ENCODE data around the gene KNDC1. TPM values are rescaled to one million over a fixed set of nuclear protein-coding genes. Genes with fewer than 3 reads are reported as not detected.

KNDC1 gene
- total and polyA plus RNA-seq, 2 of the 13 experiments (the other 11 are each of a cell fraction or from before 2014, with no cell fraction given), result 0.69 TPM; not detected in 1

DNA sequence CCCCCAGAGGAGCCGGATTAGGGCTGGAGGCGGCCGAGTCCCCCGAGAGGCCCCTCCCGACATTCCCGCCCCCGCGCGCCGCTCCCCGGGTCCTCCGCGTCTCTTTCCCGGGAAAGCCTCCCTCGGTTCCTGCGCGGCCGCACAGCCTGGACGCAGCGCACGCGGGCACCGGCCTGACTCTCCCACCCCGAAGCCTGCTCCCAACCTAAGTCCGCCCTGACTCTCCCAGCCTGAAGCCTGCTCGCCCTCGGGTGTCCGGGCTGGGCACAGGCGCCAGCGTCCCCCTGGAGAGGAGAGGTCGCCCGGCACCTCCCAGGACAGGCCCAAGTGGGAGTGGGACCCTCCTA, 77.2 kb downstream of the KNDC1 start:
- intact Hi-C loops (cut with micrococcal nuclease; ENCODE audit: unreplicated experiment), result no loop called here
- H3K4me1 ChIP-seq (ENCODE audit: insufficient read depth, low read length), result no peaks in the 10 kb centered on the region
- H3K9me3 ChIP-seq (ENCODE audit: low read length), result no peaks in the 10 kb centered on the region
- peaks cover 18 to 73% of the 10 kb centered on the region in 2 experiments for H3K27me3 ChIP-seq (ENCODE audit: control insufficient read depth in 1 of 2, insufficient read depth in 2 of 2, low read length in 2 of 2)
- no peak for ATAC-seq
- ChIA-PET CTCF (ENCODE audit: low intra/inter-chr PET ratio, low total read pairs) (no interaction called here), POLR2A (no interaction called here)
- in situ Hi-C loops (cut with HindIII; ENCODE audit: extremely low pct_ligation_motif_present, low pct_unique_long_range_greater_than_20kb), result no loop called here
- H3K27ac ChIP-seq (ENCODE audit: extremely low read length, insufficient read depth, low read length), result no peak overlapping the region
- H4K20me1 ChIP-seq (ENCODE audit: insufficient read depth, low read length), result 0 out of 2 replicates have a peak, but pooled peaks cover 3% of the 10 kb centered on the region
- no peak overlapping the region for H3K9ac ChIP-seq (ENCODE audit: insufficient read depth, low read depth, low read length)
- no peak for FAIRE-seq
- no peaks in the 10 kb centered on the region for H3K79me2 ChIP-seq (ENCODE audit: insufficient read depth, low read length)
- WGBS (ENCODE audit: low lambda C conversion rate), result 29% methylated on average over 20 of the region's 32 CpGs
- H3K36me3 ChIP-seq (replicated peaks in 1 of 2; ENCODE audit: control insufficient read depth in 1 of 2, insufficient read depth in 2 of 2, low read length in 2 of 2), result no peaks in the 10 kb centered on the region
- no peak overlapping the region for H3K4me3 ChIP-seq (replicated peaks in 1 of 3; ENCODE audit: insufficient read depth in 1 of 3, low read depth in 2 of 3, low read length in 3 of 3)
- H3K4me2 ChIP-seq (ENCODE audit: low read depth, low read length), result no peak overlapping the region
- H2AFZ ChIP-seq (ENCODE audit: low read length), result no peak overlapping the region
- DNase-seq (ENCODE audit: low spot score), result no peak
- no TSS peak for BruUV-seq (replicated peaks)
- TF ChIP-seq TEAD3 (CRISPR knock-in tag; optimal IDR thresholded peaks at IDR 0.05; ENCODE audit: borderline replicate concordance), result no peak
- 0 out of 2 replicates have a peak, but pooled peaks have one; percentile 53 for TF ChIP-seq ZNF329 (CRISPR knock-in tag; IDR thresholded peaks at IDR 0.05; ENCODE audit: low read depth)

DNA sequence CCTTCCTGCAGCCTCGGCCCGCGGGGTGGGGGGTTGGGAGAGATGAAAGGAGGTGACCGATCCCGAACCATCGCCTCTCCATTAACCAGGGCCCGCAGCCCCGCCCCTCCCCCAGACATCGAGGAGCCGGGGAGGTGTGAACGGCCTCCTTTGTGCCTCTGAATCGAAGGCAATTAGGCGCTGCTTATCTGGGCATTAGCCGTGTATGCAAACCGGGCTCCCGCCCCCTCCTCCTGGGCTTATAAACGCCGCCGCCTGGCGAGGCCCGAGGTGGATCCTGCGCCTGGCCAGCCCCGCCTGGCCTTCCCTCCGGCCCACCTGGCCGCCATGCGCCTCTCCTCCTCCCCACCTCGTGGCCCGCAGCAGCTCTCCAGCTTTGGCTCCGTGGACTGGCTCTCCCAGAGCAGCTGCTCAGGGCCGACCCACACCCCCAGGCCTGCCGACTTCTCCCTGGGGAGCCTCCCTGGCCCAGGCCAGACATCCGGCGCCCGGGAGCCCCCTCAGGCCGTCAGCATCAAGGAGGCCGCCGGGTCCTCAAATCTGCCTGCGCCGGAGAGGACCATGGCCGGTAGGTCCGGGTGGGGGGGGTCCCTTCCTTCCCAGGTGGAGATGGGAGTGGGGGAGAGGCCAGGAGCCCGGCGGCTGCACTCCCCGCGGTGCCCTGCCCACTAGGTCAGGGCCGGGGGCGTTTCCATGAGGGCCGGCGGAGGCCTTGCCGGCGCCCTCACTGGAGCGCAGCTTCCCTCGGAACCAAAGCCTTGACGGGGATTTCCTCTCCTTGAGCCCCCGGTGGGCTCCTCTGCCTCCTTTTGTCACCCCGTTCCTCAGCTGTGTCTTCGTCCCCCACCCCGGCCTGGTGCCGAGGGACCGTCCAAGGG, 77.8 kb downstream of the KNDC1 start, which contains the start of gene VENTX:
VENTX (plus strand) TSS at position 268 of the 878 bp plus-strand sequence; CDS start at position 328, 60 bp downstream.
- ATAC-seq, result no peak
- H3K36me3 ChIP-seq (replicated peaks in 1 of 2; ENCODE audit: control insufficient read depth in 1 of 2, insufficient read depth in 2 of 2, low read length in 2 of 2), result no peaks in the 10 kb centered on the region
- FAIRE-seq, result no peak
- TF ChIP-seq ZSCAN29 (CRISPR knock-in tag; conservative IDR thresholded peaks at IDR 0.05) (no peak), ZFY (CRISPR knock-in tag; IDR thresholded peaks at IDR 0.05) (no peak), ZKSCAN5 (CRISPR knock-in tag; IDR thresholded peaks at IDR 0.05) (no peak), ZNF879 (CRISPR knock-in tag; IDR thresholded peaks at IDR 0.05) (no peak), MAF1 (CRISPR knock-in tag; IDR thresholded peaks at IDR 0.05; ENCODE audit: borderline replicate concordance) (no peak), KAT7 (CRISPR knock-in tag; IDR thresholded peaks at IDR 0.05; ENCODE audit: borderline replicate concordance) (no peak), KAT8 (CRISPR knock-in tag; IDR thresholded peaks at IDR 0.05) (no peak), ATRX (CRISPR knock-in tag; IDR thresholded peaks at IDR 0.05; ENCODE audit: borderline replicate concordance) (no peak), KDM1A (CRISPR knock-in tag; IDR thresholded peaks at IDR 0.05) (no peak), ZFX (CRISPR knock-in tag; IDR thresholded peaks at IDR 0.05; ENCODE audit: low read depth) (no peak), ZNF589 (CRISPR knock-in tag; conservative IDR thresholded peaks at IDR 0.05) (no peak), ZNF333 (CRISPR knock-in tag; IDR thresholded peaks at IDR 0.05; ENCODE audit: borderline replicate concordance) (no peak), GLI4 (CRISPR knock-in tag; IDR thresholded peaks at IDR 0.05; ENCODE audit: borderline replicate concordance) (no peak)
- TF ChIP-seq, protein P1, sequence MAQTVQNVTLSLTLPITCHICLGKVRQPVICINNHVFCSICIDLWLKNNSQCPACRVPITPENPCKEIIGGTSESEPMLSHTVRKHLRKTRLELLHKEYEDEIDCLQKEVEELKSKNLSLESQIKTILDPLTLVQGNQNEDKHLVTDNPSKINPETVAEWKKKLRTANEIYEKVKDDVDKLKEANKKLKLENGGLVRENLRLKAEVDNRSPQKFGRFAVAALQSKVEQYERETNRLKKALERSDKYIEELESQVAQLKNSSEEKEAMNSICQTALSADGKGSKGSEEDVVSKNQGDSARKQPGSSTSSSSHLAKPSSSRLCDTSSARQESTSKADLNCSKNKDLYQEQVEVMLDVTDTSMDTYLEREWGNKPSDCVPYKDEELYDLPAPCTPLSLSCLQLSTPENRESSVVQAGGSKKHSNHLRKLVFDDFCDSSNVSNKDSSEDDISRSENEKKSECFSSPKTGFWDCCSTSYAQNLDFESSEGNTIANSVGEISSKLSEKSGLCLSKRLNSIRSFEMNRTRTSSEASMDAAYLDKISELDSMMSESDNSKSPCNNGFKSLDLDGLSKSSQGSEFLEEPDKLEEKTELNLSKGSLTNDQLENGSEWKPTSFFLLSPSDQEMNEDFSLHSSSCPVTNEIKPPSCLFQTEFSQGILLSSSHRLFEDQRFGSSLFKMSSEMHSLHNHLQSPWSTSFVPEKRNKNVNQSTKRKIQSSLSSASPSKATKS (CRISPR knock-in tag; IDR thresholded peaks at IDR 0.05), result no peak
- TF ChIP-seq, protein P2, sequence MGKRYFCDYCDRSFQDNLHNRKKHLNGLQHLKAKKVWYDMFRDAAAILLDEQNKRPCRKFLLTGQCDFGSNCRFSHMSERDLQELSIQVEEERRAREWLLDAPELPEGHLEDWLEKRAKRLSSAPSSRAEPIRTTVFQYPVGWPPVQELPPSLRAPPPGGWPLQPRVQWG (CRISPR knock-in tag; IDR thresholded peaks at IDR 0.05; ENCODE audit: borderline replicate concordance, low read depth), result no peak

More for the DNA sequence above, 77.8 kb downstream of the KNDC1 start, which contains the start of gene VENTX:
- WGBS (ENCODE audit: low lambda C conversion rate), result 12% methylated on average over 15 of the region's 60 CpGs
- intact Hi-C loops (cut with micrococcal nuclease; ENCODE audit: unreplicated experiment) (no loop called here), in situ Hi-C loops (cut with HindIII; ENCODE audit: extremely low pct_ligation_motif_present, low pct_unique_long_range_greater_than_20kb) (no loop called here)
- Histone ChIP-seq H3K9me3 (ENCODE audit: low read length) (no peaks in the 10 kb centered on the region), H3K9ac (ENCODE audit: insufficient read depth, low read depth, low read length) (no peak within 1 kb of the TSS), H3K27me3 (ENCODE audit: control insufficient read depth in 1 of 2, insufficient read depth in 2 of 2, low read length in 2 of 2) (peaks cover 18 to 78% of the 10 kb centered on the region in 2 experiments), H3K79me2 (ENCODE audit: insufficient read depth, low read length) (no peaks in the 10 kb centered on the region), H4K20me1 (ENCODE audit: insufficient read depth, low read length) (0 out of 2 replicates have a peak, but pooled peaks cover 3% of the 10 kb centered on the region), H3K4me1 (ENCODE audit: insufficient read depth, low read length) (no peaks in the 10 kb centered on the region), H3K27ac (ENCODE audit: extremely low read length, insufficient read depth, low read length) (no peak within 1 kb of the TSS), H3K4me2 (ENCODE audit: low read depth, low read length) (no peak within 1 kb of the TSS), H3K4me3 (replicated peaks in 1 of 3; ENCODE audit: insufficient read depth in 1 of 3, low read depth in 2 of 3, low read length in 3 of 3) (no peak within 1 kb of the TSS), H2AFZ (ENCODE audit: low read length) (no peak within 1 kb of the TSS)
- ChIA-PET CTCF (ENCODE audit: low intra/inter-chr PET ratio, low total read pairs) (no interaction called here), POLR2A (no interaction called here)
- DNase-seq (ENCODE audit: low spot score), result no peak
- no TSS peak for BruUV-seq (replicated peaks)

All from HepG2 (cell line).